Activated naive CD8-positive, alpha-beta T cell treated with anti-CD3 and anti-CD28 coated beads, Interleukin-2, amount 50 U/mL, for 16 hours (primary cell): Measurements from ENCODE around the gene TFPT.
"Not testable (repeated sequence)": the region's sequence is repeated elsewhere in the genome, so short reads cannot be mapped to it uniquely, and the experiment has no call there.

ENCODE experiments used
- DNase-seq: peaks from one replicate; pipeline ENCODE4 v3.0.0-alpha.2; 2020; ENCODE audit warnings: low read depth, low spot score

TFPT gene

GRCh38 chr19:54124393-54124792 is 8.9 kb upstream of the TFPT start:
- no peak for DNase-seq

- no peak for DNase-seq
Observed at GRCh38 chr19:54123682-54124081, 8.2 kb upstream of the TFPT start.

GRCh38 chr19:54121259-54121658 is 5.8 kb upstream of the TFPT start:
- DNase-seq = no peak

GRCh38 chr19:54114340-54115108 is 933 bp downstream of the TFPT start:
- no peak for DNase-seq

- DNase-seq = no peak
Observed at GRCh38 chr19:54109651-54110050, 5.8 kb downstream of the TFPT start.

- DNase-seq = no peak
Observed at GRCh38 chr19:54108496-54108895, 7.0 kb downstream of the TFPT start.

- DNase-seq = no peak
Observed at GRCh38 chr19:54107876-54108490, 7.5 kb downstream of the TFPT start.

GRCh38 chr19:54106716-54107115 is 8.7 kb downstream of the TFPT start:
- no peak for DNase-seq

- no peak for DNase-seq
Observed at GRCh38 chr19:54105796-54106195, 9.7 kb downstream of the TFPT start.

GRCh38 chr19:54104998-54105715 is 10.3 kb downstream of the TFPT start:
- DNase-seq = no peak

GRCh38 chr19:54102421-54103169 is 12.9 kb downstream of the TFPT start, which contains the start of gene NDUFA3:
NDUFA3 (plus strand) TSS chr19:54102855; CDS start chr19:54102879, 24 bp downstream.
- peak; percentile 92 for DNase-seq

- DNase-seq = no peak
Observed at GRCh38 chr19:54100561-54100960, 14.9 kb downstream of the TFPT start, which contains the start of gene OSCAR. OSCAR (minus strand) TSS chr19:54100803; CDS start chr19:54100792, 11 bp downstream.

- DNase-seq = not testable (repeated sequence)
Observed at GRCh38 chr19:54099903-54100255, 15.6 kb downstream of the TFPT start.

- no peak for DNase-seq
Observed at GRCh38 chr19:54099190-54099902, 16.1 kb downstream of the TFPT start.

GRCh38 chr19:54096617-54097106 is 18.8 kb downstream of the TFPT start:
- no peak for DNase-seq

- not testable (repeated sequence) for DNase-seq
Observed at GRCh38 chr19:54095859-54096616, 19.4 kb downstream of the TFPT start.

- no peak for DNase-seq
Observed at GRCh38 chr19:54095136-54095858, 20.2 kb downstream of the TFPT start.

- no peak for DNase-seq
Observed at GRCh38 chr19:54094426-54095000, 20.9 kb downstream of the TFPT start.

GRCh38 chr19:54084410-54084809 is 31.0 kb downstream of the TFPT start:
- DNase-seq = no peak
